OCI-LY1 (cell line): ENCODE data around the gene EMP3.

ENCODE experiments used
- CTCF ChIP-seq: fragments of 200-600 bp; sonication (generic), shearing (Covaris generic); IDR thresholded peaks from 2 replicates; pipeline ENCODE4 v1.5.1; 2017; ENCODE audit warnings: mild to moderate bottlenecking, antibody characterized with exemption, low read length, moderate library complexity, mixed read lengths
- EZH2 ChIP-seq: fragments of 200-600 bp; sonication (generic), shearing (Covaris generic); IDR thresholded peaks from 2 replicates; pipeline ENCODE4 v1.8.0; 2017; ENCODE audit warnings: borderline replicate concordance, mixed run types, mild to moderate bottlenecking, antibody characterized with exemption, low read length, moderate library complexity, mixed read lengths

GRCh38 chr19:48371367-48371766 is 46.0 kb downstream of the EMP3 start:
- no peak for TF ChIP-seq CTCF
- TF ChIP-seq EZH2, result no peak
